HEK293 (cell line): ENCODE data around the gene COL18A1.

ENCODE experiments used
- CTCF ChIA-PET: fragments of 350-600 bp; formaldehyde crosslinking; extraction: SDS; loops from one replicate; lab custom pipeline; 2021; ENCODE audit warnings: antibody characterized with exemption; lab: Yijun Ruan, JAX
- POLR2A ChIA-PET: fragments of 300-600 bp; formaldehyde crosslinking; extraction: SDS; loops from one replicate; lab custom pipeline; 2020; ENCODE audit warnings: antibody characterized with exemption, inconsistent platforms; lab: Yijun Ruan, JAX
- H3K27ac ChIP-seq: fragments of 200-500 bp; sonication (Bioruptor generic); 2 replicates; pipeline ENCODE4 v1.5.1; 2014; ENCODE audit warnings: low read depth, low read length, control low read depth, inconsistent platforms; ENCODE audit errors: extremely low read depth
- H3K36me3 ChIP-seq, 2 experiments: fragments of 200-500 bp in 1 of 2; sonication (Bioruptor generic) in 1 of 2; 1 replicate in 1 of 2; 2 replicates in 1 of 2; pipeline ENCODE4 v1.5.1; 2014 to 2017; ENCODE audit warnings: inconsistent platforms in 2 of 2, low read length in 2 of 2; ENCODE audit not compliant: control insufficient read depth in 2 of 2, insufficient read depth in 1 of 2
- H3K4me1 ChIP-seq: fragments of 200-500 bp; sonication (Bioruptor generic); 2 replicates; pipeline ENCODE4 v1.5.1; 2014; ENCODE audit warnings: mild to moderate bottlenecking, low read length, inconsistent platforms; ENCODE audit not compliant: control insufficient read depth, insufficient read depth
- H3K4me3 ChIP-seq: 2 replicates; pipeline ENCODE4 v1.5.1; 2011; ENCODE audit warnings: low read depth, mild to moderate bottlenecking, control low read depth, low read length, moderate library complexity
- H3K9me3 ChIP-seq: fragments of 200-500 bp; sonication (Bioruptor generic); 2 replicates; pipeline ENCODE4 v1.5.1; 2014; ENCODE audit warnings: low read depth, low read length, inconsistent platforms; ENCODE audit not compliant: control insufficient read depth, insufficient read depth
- MYNN ChIP-seq: fragments of 450-650 bp; formaldehyde crosslinking; IDR thresholded peaks from 2 replicates; pipeline ENCODE4 v1.5.1; 2016; ENCODE audit warnings: missing biosample characterization, missing genetic modification characterization, borderline replicate concordance
- PRDM2 ChIP-seq: fragments of 450-650 bp; formaldehyde crosslinking; IDR thresholded peaks from 2 replicates; pipeline ENCODE4 v1.5.1; 2016; ENCODE audit warnings: missing biosample characterization, missing genetic modification characterization, borderline replicate concordance
- PRDM4 ChIP-seq: fragments of 450-650 bp; formaldehyde crosslinking; IDR thresholded peaks from 2 replicates; pipeline ENCODE4 v1.5.1; 2017; ENCODE audit warnings: missing biosample characterization, missing genetic modification characterization
- ZNF138 ChIP-seq: fragments of 450-650 bp; formaldehyde crosslinking; IDR thresholded peaks from 2 replicates; pipeline ENCODE4 v1.5.1; 2016; ENCODE audit warnings: missing biosample characterization, missing genetic modification characterization, borderline replicate concordance
- ZNF324 ChIP-seq: fragments of 450-650 bp; formaldehyde crosslinking; IDR thresholded peaks from 2 replicates; pipeline ENCODE4 v1.5.1; 2016; ENCODE audit warnings: missing biosample characterization, missing genetic modification characterization
- ZNF704 ChIP-seq: fragments of 450-650 bp; formaldehyde crosslinking; IDR thresholded peaks from 2 replicates; pipeline ENCODE4 v1.5.1; 2016; ENCODE audit warnings: missing biosample characterization, missing genetic modification characterization
- ZNF76 ChIP-seq: fragments of 450-650 bp; formaldehyde crosslinking; IDR thresholded peaks from 2 replicates; pipeline ENCODE4; 2016; ENCODE audit warnings: low read depth, missing biosample characterization, missing genetic modification characterization, borderline replicate concordance
- ZSCAN18 ChIP-seq: fragments of 450-650 bp; formaldehyde crosslinking; IDR thresholded peaks from 2 replicates; pipeline ENCODE4 v1.5.1; 2016; ENCODE audit warnings: missing biosample characterization, missing genetic modification characterization
- TF ChIP-seq, protein P1 (sequence below): fragments of 450-650 bp; formaldehyde crosslinking; IDR thresholded peaks from 2 replicates; pipeline ENCODE4 v1.5.1; 2017; ENCODE audit warnings: missing biosample characterization, missing genetic modification characterization
- TF ChIP-seq, protein P2 (sequence below): fragments of 450-650 bp; IDR thresholded peaks from 2 replicates; pipeline ENCODE4 v1.5.1; 2018; ENCODE audit warnings: missing biosample characterization, missing genetic modification characterization

The COL18A1 gene

GRCh38 chr21:45443595-45444181 is 38.7 kb downstream of the COL18A1 start (continued):
- TF ChIP-seq, protein P1, sequence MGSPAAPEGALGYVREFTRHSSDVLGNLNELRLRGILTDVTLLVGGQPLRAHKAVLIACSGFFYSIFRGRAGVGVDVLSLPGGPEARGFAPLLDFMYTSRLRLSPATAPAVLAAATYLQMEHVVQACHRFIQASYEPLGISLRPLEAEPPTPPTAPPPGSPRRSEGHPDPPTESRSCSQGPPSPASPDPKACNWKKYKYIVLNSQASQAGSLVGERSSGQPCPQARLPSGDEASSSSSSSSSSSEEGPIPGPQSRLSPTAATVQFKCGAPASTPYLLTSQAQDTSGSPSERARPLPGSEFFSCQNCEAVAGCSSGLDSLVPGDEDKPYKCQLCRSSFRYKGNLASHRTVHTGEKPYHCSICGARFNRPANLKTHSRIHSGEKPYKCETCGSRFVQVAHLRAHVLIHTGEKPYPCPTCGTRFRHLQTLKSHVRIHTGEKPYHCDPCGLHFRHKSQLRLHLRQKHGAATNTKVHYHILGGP (tag by site-specific recombination), result no peak
- TF ChIP-seq ZSCAN18, result no peak
- no peak for TF ChIP-seq PRDM2 (tag by site-specific recombination)
- TF ChIP-seq ZNF76, result no peak
- no peak for TF ChIP-seq ZNF704
- TF ChIP-seq PRDM4 (tag by site-specific recombination), result no peak

GRCh38 chr21:45444385-45444784 is 39.4 kb downstream of the COL18A1 start:
- Histone ChIP-seq H3K4me1 (no peaks in the 10 kb centered on the region), H3K36me3 (peaks cover 0 to 5% of the 10 kb centered on the region in 2 experiments; a peak in 1 of 3 replicates), H3K4me3 (no peak overlapping the region), H3K9me3 (no peaks in the 10 kb centered on the region), H3K27ac (no peak overlapping the region)
- ChIA-PET CTCF (interaction anchor here (1.5 kb wide), 1 partner anchor 304 kb away, joined by 5 read pairs; no protein-coding TSS in a partner anchor), POLR2A (no interaction called here)
- TF ChIP-seq PRDM2 (tag by site-specific recombination) (no peak), ZNF138 (no peak), MYNN (tag by site-specific recombination) (no peak), ZNF324 (tag by site-specific recombination) (no peak), PRDM4 (tag by site-specific recombination) (no peak)
- TF ChIP-seq, protein P2, sequence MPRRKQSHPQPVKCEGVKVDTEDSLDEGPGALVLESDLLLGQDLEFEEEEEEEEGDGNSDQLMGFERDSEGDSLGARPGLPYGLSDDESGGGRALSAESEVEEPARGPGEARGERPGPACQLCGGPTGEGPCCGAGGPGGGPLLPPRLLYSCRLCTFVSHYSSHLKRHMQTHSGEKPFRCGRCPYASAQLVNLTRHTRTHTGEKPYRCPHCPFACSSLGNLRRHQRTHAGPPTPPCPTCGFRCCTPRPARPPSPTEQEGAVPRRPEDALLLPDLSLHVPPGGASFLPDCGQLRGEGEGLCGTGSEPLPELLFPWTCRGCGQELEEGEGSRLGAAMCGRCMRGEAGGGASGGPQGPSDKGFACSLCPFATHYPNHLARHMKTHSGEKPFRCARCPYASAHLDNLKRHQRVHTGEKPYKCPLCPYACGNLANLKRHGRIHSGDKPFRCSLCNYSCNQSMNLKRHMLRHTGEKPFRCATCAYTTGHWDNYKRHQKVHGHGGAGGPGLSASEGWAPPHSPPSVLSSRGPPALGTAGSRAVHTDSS (tag by site-specific recombination), result no peak
